ENCODE results near the gene SHB. TPM values are rescaled to one million over a fixed set of nuclear protein-coding genes. Genes with fewer than 3 reads are reported as not detected.

Gene SHB
- total RNA-seq, 1 donor from 2014 or later = 20.9 TPM

- no peaks in the 10 kb centered on the region for H3K27me3 ChIP-seq
- peaks cover 44% of the 10 kb centered on the region for H3K4me1 ChIP-seq
- H3K4me3 ChIP-seq = no peak overlapping the region
- H3K36me3 ChIP-seq = no peaks in the 10 kb centered on the region
- TF ChIP-seq POLR2AphosphoS5 (IDR thresholded peaks at IDR 0.05; ENCODE audit: insufficient read depth in 1 of 2, low read depth in 1 of 2) (no peak), POLR2A (IDR thresholded peaks at IDR 0.05) (no peak), CTCF (IDR thresholded peaks at IDR 0.05) (no peak)
- peak overlapping the region; percentile 44 for H3K27ac ChIP-seq
- H3K9me3 ChIP-seq = no peaks in the 10 kb centered on the region
- no peak for DNase-seq (ENCODE audit: extremely low spot score in 2 of 2)
- intact Hi-C loops (cut with DNase I) = no loop called here
Observed at GRCh38 chr9:37943345-37944265, 125.4 kb downstream of the SHB start.

GRCh38 chr9:37942621-37943344, 126.2 kb downstream of the SHB start:
- DNase-seq (ENCODE audit: extremely low spot score in 2 of 2) = no peak
- Histone ChIP-seq H3K36me3 (no peaks in the 10 kb centered on the region), H3K4me3 (no peak overlapping the region), H3K9me3 (no peaks in the 10 kb centered on the region), H3K27me3 (no peaks in the 10 kb centered on the region), H3K4me1 (peaks cover 46% of the 10 kb centered on the region), H3K27ac (no peak overlapping the region)
- TF ChIP-seq POLR2A (IDR thresholded peaks at IDR 0.05) = no peak
- TF ChIP-seq CTCF (IDR thresholded peaks at IDR 0.05) = no peak
- no peak for TF ChIP-seq POLR2AphosphoS5 (IDR thresholded peaks at IDR 0.05; ENCODE audit: insufficient read depth in 1 of 2, low read depth in 1 of 2)
- intact Hi-C loops (cut with DNase I) = no loop called here

GRCh38 chr9:37941253-37941652, 127.8 kb downstream of the SHB start:
- Histone ChIP-seq H3K36me3 (no peaks in the 10 kb centered on the region), H3K27ac (no peak overlapping the region), H3K27me3 (no peaks in the 10 kb centered on the region), H3K4me1 (peaks cover 49% of the 10 kb centered on the region), H3K9me3 (no peaks in the 10 kb centered on the region), H3K4me3 (no peak overlapping the region)
- intact Hi-C loops (cut with DNase I) = no loop called here
- no peak for TF ChIP-seq CTCF (IDR thresholded peaks at IDR 0.05)
- no peak for TF ChIP-seq POLR2AphosphoS5 (IDR thresholded peaks at IDR 0.05; ENCODE audit: insufficient read depth in 1 of 2, low read depth in 1 of 2)
- no peak for TF ChIP-seq POLR2A (IDR thresholded peaks at IDR 0.05)
- no peak for DNase-seq (ENCODE audit: extremely low spot score in 2 of 2)

GRCh38 chr9:37939575-37940095, 129.4 kb downstream of the SHB start:
- H3K27ac ChIP-seq = no peak overlapping the region
- no peaks in the 10 kb centered on the region for H3K27me3 ChIP-seq
- TF ChIP-seq POLR2AphosphoS5 (IDR thresholded peaks at IDR 0.05; ENCODE audit: insufficient read depth in 1 of 2, low read depth in 1 of 2) (no peak), POLR2A (IDR thresholded peaks at IDR 0.05) (no peak), CTCF (IDR thresholded peaks at IDR 0.05) (no peak)
- no peaks in the 10 kb centered on the region for H3K9me3 ChIP-seq
- intact Hi-C loops (cut with DNase I) = loop anchor here (5.0 kb wide), 1 partner anchor 128 kb away; the partner anchor contains the start of gene SHB
- H3K36me3 ChIP-seq = no peaks in the 10 kb centered on the region
- DNase-seq (ENCODE audit: extremely low spot score in 2 of 2) = no peak
- H3K4me1 ChIP-seq = peaks cover 46% of the 10 kb centered on the region
- H3K4me3 ChIP-seq = no peak overlapping the region
